GM21423 (cell line): ENCODE measurements around the gene GAB3.
"Not testable (repeated sequence)": the region's sequence is repeated elsewhere in the genome, so short reads cannot be mapped to it uniquely, and the experiment has no call there.

ENCODE experiments used
- ATAC-seq: cut with Tn5 transposase; IDR thresholded peaks from one replicate; pipeline ENCODE4 v1.9.1; 2021; ENCODE audit warnings: mild to moderate bottlenecking, moderate library complexity; ENCODE audit not compliant: unreplicated experiment

The GAB3 gene

DNA sequence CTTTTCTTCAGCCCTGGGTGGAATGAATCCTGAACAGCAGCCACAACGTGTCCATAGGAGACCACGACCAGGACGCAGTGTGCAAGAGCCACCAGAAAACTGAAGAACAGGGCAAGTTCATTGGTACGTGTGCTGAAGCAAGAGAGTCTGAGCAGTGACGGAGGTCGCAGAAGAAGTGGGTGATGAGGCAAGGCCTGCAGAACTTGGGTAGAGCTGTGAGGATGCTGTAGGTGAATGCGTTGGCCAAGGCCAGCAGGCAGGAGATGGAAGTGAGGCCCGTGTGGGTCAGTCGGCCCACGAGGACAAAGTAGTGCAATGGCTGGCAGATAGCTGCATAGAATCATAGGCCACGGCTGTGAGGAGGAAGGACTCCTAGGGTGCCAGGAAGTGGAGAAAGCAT lies 91.9 kb downstream of the GAB3 start:
- no peak for ATAC-seq

GRCh38 chrX:154658187-154658586 lies 92.7 kb downstream of the GAB3 start:
- no peak for ATAC-seq

GRCh38 chrX:154657226-154657805 lies 93.6 kb downstream of the GAB3 start:
- ATAC-seq = no peak

GRCh38 chrX:154655786-154656185 lies 95.1 kb downstream of the GAB3 start:
- ATAC-seq = no peak

DNA sequence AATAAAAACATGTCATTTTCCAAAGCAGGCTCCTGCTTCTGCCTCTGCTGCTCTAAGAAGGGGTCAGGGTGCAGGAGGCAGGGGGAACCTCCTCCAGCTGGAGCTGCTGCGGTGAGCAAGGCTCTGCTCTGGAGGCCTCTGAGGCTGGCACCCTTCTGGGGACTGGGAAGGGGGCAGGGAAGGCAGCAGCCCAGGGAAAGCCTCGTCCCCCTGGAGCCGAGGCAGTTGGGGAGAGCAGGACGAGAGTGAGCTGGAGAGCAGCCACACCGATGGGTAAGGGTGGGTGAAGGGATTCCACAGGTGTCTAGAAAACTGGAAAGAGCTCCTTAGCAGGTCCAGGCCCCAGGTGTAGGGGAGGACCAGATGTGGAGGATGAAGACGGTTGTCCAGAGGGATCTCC lies 95.5 kb downstream of the GAB3 start:
- ATAC-seq = no peak

- ATAC-seq = no peak
These were observed 96.0 kb downstream of the GAB3 start for GRCh38 chrX:154654925-154655324.

DNA sequence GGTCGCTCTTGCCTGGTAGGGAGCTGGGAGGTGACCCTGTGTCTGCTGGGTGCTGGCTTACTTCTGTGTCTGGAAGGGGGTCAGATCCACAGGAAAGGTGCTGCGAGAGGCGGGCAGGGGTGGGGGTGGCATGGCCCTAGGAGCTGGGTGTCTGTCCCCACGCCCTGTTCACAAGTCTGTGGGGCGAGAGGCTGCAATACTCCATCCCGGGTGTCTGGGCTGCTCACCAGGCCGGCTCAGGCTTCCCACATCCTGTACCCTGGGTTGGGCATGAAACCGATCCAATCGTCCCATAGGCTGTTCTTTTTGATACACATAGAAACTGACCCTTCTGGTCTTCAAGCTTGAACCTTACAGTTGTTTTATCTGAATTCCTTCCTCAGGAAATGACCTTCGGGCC lies 96.5 kb downstream of the GAB3 start:
- ATAC-seq = no peak

- not testable (repeated sequence) for ATAC-seq
These were observed 97.5 kb downstream of the GAB3 start, which contains the start of gene CTAG2 for GRCh38 chrX:154653413-154653812. Gene CTAG2 (minus strand): TSS chrX:154653579. CDS start chrX:154653515, 64 bp downstream.

GRCh38 chrX:154653048-154653401 lies 97.9 kb downstream of the GAB3 start:
- ATAC-seq = no peak

GRCh38 chrX:154652311-154653047 lies 98.4 kb downstream of the GAB3 start:
- ATAC-seq = no peak

DNA sequence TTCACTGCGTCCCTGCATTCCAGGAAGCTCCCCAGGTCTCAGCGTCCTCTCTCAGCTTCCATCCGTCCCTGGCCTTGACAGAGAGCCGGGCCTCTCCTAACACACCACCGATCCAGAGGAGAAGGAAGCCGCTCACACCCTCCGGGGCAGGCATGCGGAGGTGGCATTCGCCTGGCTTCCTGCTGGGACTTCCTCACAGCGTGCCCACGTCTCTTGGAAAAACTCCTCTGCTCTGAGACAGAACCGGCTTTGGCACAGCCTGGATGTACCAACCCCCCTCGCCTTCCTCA lies 100.7 kb downstream of the GAB3 start:
- no peak for ATAC-seq

DNA sequence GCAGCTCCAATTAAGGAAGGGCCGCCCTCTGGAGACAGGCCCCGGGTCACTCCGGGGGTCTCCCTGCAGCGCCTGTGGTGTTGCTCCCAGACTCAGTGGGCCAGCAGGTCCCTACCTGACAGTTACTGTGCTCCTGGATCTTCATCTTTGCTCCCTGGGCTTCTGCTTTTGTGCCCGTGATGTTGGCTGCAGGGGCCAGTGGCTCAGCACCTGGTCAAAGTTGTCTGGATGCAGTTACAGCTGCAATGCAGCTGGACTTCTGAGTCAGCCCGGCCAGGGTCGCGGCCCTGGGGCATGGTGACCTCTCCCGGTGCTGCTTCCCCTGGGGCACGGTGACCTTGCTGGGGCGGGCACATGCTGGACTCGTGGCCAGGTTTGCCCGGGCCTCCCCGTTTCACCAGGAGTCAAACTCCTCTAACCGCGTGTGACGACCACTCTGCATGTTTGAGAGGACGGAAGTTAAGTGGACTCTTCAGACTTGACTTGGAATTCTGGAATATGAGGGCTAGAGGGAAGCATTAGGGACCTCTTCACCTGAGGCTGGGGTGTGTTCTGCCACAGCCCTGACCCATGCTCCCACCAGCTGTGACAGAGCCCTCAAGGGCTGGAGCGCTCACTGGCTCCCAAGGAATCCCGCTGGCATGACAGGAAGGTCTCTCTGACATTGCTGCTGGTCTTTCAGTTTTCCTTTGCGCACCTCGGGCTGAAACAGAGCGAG lies 101.2 kb downstream of the GAB3 start:
- no peak for ATAC-seq

DNA sequence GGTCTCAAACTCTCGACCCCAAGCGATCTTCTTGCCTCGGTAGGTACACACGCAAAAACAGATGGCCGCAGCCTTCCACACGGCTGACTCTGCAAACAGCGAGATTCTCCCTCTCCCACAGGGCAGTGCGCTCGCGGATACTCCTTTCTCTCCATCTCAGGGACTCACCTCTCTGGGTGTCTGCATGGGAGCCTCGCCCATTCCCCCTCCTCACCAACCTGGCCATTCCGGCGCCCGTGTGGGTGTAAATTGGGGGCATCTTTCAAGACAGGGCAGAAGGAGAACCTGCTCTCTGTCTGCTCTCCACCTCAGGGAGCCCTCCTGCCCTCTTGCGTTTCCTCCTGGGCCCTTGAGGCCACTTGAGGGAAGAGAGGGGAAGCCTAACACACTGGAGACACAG lies 101.9 kb downstream of the GAB3 start:
- no peak for ATAC-seq

DNA sequence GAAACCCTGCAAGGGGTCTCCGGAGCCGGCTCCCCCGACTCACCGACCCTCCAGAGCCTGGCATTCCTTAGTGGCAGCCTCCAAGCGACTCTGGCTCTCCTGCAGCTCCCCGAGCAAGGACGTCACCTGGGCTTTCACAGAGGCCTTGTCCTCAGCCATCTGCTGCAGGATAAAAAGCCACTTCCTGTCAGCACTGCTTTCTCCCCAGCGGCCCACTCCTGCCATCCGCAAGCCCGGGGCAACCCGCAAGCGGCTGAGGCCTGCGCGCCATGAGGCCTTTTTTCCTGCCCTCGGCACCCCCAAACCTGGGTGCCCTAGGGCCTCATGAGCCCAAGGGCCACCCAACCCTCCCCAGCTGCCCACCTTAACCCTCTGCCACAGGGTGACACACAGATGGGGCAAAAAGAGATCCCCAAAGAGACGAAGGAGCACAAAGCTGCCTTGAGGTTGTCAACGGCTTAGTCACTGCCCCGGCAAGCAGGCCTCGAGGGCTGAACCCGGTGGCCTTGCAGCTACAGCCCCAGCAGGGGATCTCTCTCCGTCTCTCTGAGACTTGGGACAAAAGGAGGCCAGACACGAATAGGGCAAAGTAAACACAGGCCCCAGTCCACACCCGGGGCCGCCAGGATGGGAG lies 105.0 kb downstream of the GAB3 start:
- not testable (repeated sequence) for ATAC-seq

- ATAC-seq = not testable (repeated sequence)
These were observed 107.2 kb downstream of the GAB3 start for GRCh38 chrX:154643708-154644107.

- ATAC-seq = not testable (repeated sequence)
These were observed 109.1 kb downstream of the GAB3 start for GRCh38 chrX:154641740-154642139.

GRCh38 chrX:154633661-154634060 lies 117.2 kb downstream of the GAB3 start:
- not testable (repeated sequence) for ATAC-seq

GRCh38 chrX:154630949-154631348 lies 119.9 kb downstream of the GAB3 start:
- ATAC-seq = not testable (repeated sequence)

DNA sequence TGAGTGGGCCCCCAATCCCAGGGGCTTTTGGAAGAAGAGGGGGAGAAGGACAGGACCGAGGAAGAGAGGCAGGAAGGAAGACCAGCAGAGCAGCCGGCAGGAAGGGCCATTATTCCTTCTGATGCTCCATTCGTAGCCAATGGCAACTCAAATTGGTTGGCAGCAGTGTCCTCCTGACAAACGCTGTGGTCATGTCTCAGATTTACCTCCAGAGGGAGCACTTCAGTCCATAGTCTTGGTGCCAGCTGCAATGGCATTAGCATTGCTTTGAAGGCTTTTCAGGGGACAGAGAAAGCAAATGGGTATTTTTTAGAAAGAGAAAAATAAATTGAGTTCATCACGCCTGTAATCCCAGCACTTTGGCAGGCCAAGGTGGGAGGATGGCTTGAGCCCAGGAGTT lies 121.9 kb downstream of the GAB3 start:
- not testable (repeated sequence) for ATAC-seq
